Measurements from ENCODE around the gene ARHGEF19. TPM values are rescaled to one million over a fixed set of nuclear protein-coding genes. Genes with fewer than 3 reads are reported as not detected.

The ARHGEF19 gene
- total and polyA plus RNA-seq, 2 of the 13 experiments (the other 11 are each of a cell fraction or from before 2014, with no cell fraction given): 1.7 to 1.8 TPM

DNA sequence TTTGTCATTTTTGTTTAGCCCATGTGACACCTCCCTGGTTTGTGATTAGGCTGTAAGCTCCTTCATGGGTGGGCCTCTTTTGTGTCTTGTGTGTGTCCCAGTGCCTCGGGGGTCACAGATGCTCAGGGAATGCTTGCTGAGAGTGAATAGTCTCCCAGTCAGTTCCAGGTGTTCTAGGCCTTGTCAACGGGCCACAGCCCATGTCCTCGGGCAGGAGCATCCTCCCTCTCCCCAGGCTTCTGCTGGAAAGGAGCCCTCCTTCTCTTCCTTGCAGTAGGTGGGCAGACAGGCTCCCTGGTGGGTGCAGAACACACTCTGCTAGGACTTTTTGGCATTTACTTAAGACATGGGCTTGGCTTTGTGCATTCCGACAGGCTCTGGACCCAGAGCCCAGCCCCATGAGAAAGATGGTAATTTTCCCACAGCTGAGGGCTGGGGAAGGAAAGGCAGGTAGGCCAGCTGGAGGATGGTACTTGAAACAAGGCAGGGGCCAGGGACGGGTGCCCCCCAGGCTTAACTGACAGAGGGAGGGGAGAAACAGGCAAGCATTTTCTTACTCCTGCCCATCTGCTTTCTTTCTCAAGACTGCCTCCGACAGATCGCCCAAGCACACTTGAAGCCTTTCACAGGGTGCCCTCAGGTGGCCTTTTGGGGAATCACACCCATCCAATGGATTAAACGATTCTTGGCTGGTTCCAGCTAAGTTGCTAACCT lies 31.6 kb upstream of the ARHGEF19 start (continued):
- TF ChIP-seq NR2F6 (IDR thresholded peaks at IDR 0.05) (no peak), NR2F6 (CRISPR knock-in tag; IDR thresholded peaks at IDR 0.05) (0 out of 2 replicates have a peak, but pooled peaks have one; percentile 13), ATF1 (CRISPR knock-in tag; IDR thresholded peaks at IDR 0.05) (no peak), KDM2A (CRISPR knock-in tag; IDR thresholded peaks at IDR 0.05; ENCODE audit: borderline replicate concordance, low read depth) (peak; percentile 36; the same call in 1 of the 2 replicates), ZNF441 (CRISPR knock-in tag; IDR thresholded peaks at IDR 0.05; ENCODE audit: borderline replicate concordance) (no peak), SMC3 (IDR thresholded peaks at IDR 0.05; ENCODE audit: low read length) (peak; percentile 80), RBFOX2 (IDR thresholded peaks at IDR 0.05; ENCODE audit: low read depth, low read length) (no peak), RBM22 (optimal IDR thresholded peaks at IDR 0.05; ENCODE audit: low read length) (peak; percentile 13), ESRRA (CRISPR knock-in tag; IDR thresholded peaks at IDR 0.05; ENCODE audit: low read depth) (no peak), MED13 (CRISPR knock-in tag; IDR thresholded peaks at IDR 0.05) (no peak), ZNF878 (CRISPR knock-in tag; IDR thresholded peaks at IDR 0.05) (0 out of 2 replicates have a peak, but pooled peaks have one; percentile 39), ZNF446 (CRISPR knock-in tag; IDR thresholded peaks at IDR 0.05) (no peak), ARNT2 (CRISPR knock-in tag; IDR thresholded peaks at IDR 0.05; ENCODE audit: low read depth) (no peak)
- TF ChIP-seq, protein P1, sequence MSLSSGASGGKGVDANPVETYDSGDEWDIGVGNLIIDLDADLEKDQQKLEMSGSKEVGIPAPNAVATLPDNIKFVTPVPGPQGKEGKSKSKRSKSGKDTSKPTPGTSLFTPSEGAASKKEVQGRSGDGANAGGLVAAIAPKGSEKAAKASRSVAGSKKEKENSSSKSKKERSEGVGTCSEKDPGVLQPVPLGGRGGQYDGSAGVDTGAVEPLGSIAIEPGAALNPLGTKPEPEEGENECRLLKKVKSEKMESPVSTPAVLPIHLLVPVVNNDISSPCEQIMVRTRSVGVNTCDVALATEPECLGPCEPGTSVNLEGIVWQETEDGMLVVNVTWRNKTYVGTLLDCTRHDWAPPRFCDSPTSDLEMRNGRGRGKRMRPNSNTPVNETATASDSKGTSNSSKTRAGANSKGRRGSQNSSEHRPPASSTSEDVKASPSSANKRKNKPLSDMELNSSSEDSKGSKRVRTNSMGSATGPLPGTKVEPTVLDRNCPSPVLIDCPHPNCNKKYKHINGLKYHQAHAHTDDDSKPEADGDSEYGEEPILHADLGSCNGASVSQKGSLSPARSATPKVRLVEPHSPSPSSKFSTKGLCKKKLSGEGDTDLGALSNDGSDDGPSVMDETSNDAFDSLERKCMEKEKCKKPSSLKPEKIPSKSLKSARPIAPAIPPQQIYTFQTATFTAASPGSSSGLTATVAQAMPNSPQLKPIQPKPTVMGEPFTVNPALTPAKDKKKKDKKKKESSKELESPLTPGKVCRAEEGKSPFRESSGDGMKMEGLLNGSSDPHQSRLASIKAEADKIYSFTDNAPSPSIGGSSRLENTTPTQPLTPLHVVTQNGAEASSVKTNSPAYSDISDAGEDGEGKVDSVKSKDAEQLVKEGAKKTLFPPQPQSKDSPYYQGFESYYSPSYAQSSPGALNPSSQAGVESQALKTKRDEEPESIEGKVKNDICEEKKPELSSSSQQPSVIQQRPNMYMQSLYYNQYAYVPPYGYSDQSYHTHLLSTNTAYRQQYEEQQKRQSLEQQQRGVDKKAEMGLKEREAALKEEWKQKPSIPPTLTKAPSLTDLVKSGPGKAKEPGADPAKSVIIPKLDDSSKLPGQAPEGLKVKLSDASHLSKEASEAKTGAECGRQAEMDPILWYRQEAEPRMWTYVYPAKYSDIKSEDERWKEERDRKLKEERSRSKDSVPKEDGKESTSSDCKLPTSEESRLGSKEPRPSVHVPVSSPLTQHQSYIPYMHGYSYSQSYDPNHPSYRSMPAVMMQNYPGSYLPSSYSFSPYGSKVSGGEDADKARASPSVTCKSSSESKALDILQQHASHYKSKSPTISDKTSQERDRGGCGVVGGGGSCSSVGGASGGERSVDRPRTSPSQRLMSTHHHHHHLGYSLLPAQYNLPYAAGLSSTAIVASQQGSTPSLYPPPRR (CRISPR knock-in tag; IDR thresholded peaks at IDR 0.05; ENCODE audit: borderline replicate concordance): no peak
- TF ChIP-seq, protein P2, sequence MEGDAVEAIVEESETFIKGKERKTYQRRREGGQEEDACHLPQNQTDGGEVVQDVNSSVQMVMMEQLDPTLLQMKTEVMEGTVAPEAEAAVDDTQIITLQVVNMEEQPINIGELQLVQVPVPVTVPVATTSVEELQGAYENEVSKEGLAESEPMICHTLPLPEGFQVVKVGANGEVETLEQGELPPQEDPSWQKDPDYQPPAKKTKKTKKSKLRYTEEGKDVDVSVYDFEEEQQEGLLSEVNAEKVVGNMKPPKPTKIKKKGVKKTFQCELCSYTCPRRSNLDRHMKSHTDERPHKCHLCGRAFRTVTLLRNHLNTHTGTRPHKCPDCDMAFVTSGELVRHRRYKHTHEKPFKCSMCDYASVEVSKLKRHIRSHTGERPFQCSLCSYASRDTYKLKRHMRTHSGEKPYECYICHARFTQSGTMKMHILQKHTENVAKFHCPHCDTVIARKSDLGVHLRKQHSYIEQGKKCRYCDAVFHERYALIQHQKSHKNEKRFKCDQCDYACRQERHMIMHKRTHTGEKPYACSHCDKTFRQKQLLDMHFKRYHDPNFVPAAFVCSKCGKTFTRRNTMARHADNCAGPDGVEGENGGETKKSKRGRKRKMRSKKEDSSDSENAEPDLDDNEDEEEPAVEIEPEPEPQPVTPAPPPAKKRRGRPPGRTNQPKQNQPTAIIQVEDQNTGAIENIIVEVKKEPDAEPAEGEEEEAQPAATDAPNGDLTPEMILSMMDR (CRISPR knock-in tag; IDR thresholded peaks at IDR 0.05): peak; percentile 88
- TF ChIP-seq, protein P3, sequence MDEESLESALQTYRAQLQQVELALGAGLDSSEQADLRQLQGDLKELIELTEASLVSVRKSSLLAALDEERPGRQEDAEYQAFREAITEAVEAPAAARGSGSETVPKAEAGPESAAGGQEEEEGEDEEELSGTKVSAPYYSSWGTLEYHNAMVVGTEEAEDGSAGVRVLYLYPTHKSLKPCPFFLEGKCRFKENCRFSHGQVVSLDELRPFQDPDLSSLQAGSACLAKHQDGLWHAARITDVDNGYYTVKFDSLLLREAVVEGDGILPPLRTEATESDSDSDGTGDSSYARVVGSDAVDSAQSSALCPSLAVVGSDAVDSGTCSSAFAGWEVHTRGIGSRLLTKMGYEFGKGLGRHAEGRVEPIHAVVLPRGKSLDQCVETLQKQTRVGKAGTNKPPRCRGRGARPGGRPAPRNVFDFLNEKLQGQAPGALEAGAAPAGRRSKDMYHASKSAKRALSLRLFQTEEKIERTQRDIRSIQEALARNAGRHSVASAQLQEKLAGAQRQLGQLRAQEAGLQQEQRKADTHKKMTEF (CRISPR knock-in tag; IDR thresholded peaks at IDR 0.05): no peak
- TF ChIP-seq, protein P4, sequence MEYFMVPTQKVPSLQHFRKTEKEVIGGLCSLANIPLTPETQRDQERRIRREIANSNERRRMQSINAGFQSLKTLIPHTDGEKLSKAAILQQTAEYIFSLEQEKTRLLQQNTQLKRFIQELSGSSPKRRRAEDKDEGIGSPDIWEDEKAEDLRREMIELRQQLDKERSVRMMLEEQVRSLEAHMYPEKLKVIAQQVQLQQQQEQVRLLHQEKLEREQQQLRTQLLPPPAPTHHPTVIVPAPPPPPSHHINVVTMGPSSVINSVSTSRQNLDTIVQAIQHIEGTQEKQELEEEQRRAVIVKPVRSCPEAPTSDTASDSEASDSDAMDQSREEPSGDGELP (IDR thresholded peaks at IDR 0.05; ENCODE audit: borderline replicate concordance, low read depth): no peak
- TF ChIP-seq, protein P5, sequence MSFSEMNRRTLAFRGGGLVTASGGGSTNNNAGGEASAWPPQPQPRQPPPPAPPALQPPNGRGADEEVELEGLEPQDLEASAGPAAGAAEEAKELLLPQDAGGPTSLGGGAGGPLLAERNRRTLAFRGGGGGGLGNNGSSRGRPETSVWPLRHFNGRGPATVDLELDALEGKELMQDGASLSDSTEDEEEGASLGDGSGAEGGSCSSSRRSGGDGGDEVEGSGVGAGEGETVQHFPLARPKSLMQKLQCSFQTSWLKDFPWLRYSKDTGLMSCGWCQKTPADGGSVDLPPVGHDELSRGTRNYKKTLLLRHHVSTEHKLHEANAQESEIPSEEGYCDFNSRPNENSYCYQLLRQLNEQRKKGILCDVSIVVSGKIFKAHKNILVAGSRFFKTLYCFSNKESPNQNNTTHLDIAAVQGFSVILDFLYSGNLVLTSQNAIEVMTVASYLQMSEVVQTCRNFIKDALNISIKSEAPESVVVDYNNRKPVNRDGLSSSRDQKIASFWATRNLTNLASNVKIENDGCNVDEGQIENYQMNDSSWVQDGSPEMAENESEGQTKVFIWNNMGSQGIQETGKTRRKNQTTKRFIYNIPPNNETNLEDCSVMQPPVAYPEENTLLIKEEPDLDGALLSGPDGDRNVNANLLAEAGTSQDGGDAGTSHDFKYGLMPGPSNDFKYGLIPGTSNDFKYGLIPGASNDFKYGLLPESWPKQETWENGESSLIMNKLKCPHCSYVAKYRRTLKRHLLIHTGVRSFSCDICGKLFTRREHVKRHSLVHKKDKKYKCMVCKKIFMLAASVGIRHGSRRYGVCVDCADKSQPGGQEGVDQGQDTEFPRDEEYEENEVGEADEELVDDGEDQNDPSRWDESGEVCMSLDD (CRISPR knock-in tag; IDR thresholded peaks at IDR 0.05; ENCODE audit: borderline replicate concordance): no peak

All from HepG2 (cell line).